Measurements from ENCODE around the gene PEX11A. TPM values are rescaled to one million over a fixed set of nuclear protein-coding genes. Genes with fewer than 3 reads are reported as not detected.

The PEX11A gene
- total RNA-seq, 1 donor from 2014 or later, result 13.7 TPM

- intact Hi-C loops (cut with DNase I), result no loop called here
- ATAC-seq, result no peak
Measured at GRCh38 chr15:89642106-89642505, 48.4 kb downstream of the PEX11A start.

DNA sequence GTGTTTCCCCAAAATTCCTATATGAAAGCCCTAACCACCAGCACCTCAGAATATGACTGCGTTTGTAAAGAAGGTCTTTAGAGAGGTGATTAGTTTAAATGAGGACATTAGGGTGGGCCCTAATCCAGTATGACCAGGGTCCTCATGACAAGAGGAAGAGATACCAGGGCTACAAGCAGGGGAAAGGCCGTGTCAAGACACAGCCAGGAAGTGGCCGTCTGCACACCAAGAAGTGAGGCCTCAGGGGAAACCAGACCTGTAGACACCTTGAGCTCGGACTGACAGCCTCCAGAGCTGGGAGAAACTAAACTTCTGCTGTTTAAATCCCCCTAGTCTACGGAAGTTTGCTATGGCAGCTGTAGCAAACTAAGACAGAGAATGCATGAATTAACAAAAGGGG is 49.5 kb downstream of the PEX11A start:
- ATAC-seq (no peak), DNase-seq (ENCODE audit: missing footprints) (no peak)
- intact Hi-C loops (cut with DNase I), result no loop called here

More at GRCh38 chr15:89642106-89642505, 48.4 kb downstream of the PEX11A start:
- no peak for DNase-seq (ENCODE audit: missing footprints)

GRCh38 chr15:89640245-89640644 is 50.3 kb downstream of the PEX11A start:
- intact Hi-C loops (cut with DNase I), result no loop called here

GRCh38 chr15:89633585-89633984 is 57.0 kb downstream of the PEX11A start:
- DNase-seq (ENCODE audit: missing footprints), result no peak
- intact Hi-C loops (cut with DNase I), result no loop called here
- ATAC-seq, result no peak

More at GRCh38 chr15:89640245-89640644, 50.3 kb downstream of the PEX11A start:
- ATAC-seq, result no peak
- no peak for DNase-seq (ENCODE audit: missing footprints)

DNA sequence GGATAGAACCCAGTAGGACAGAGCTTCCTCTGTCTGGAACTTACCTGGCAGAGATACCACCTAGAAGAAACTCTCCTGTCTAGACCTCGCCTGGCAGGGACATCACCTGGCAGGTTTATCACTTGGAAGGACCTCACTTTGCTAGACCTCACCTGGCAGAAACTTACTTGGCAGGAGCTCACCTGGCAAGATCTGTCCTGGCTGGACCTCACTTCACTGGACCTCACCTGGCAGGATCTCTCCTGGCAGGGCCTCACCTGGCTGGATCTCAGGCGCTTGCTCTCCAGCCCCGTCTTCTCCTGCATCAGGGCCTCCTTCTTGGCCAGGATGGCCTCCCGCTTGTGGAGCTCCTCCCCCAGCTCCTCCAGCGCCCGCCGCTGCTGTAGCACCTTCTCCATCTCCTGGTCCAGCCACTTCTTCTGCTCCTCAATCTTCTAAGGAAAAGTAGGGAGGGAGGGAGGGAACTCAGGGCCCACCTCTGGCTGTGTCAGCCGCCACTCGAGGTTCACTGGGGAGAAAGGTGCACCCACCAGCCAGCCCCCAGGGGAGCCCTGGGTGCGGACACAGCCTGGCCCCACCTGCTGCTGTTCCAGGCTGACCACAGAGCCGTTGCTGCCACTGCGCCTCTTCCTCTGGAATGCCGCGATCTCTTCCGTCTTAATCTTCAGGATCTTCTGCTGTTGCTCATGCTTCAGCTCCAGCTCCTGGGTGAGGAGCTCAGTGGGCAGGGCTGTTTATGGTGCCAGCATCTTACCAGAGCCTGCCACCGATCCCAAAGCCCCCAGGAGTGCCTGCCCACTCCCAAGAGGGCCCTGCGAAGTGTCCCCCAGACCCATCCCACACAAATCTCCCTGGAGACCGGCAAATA is 57.8 kb downstream of the PEX11A start:
- DNase-seq (ENCODE audit: missing footprints) (no peak), ATAC-seq (no peak)
- intact Hi-C loops (cut with DNase I), result no loop called here

DNA sequence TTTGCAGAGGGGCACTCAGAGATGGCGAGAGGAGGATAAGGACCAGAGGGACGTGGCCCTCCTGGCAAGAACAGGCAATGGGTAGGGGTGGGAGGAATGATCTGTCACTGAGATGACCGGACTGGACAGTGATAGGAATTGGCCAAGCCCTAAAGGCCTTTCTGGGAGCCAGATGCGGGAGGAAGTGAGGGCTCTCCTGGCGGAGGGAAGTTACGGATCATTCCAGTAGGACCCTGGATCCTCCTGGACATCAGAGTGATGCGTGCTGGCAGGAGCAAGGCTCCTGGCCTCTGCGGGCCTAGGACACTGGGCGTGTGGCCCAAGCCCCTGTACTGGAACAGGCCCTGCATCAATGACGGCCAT is 58.7 kb downstream of the PEX11A start:
- intact Hi-C loops (cut with DNase I), result no loop called here
- ATAC-seq (no peak), DNase-seq (ENCODE audit: missing footprints) (no peak)

Other genes with a start within 250 kb of the PEX11A start
- gene RHCG, start 194.2 kb downstream of the PEX11A start, total RNA-seq, result not detected
- gene TICRR, start 115.3 kb downstream of the PEX11A start, total RNA-seq, result 0.16 TPM
- 2.2 TPM for gene KIF7, start 35.3 kb downstream of the PEX11A start, total RNA-seq
- gene PLIN1, start 11.4 kb downstream of the PEX11A start, total RNA-seq, result 17.6 TPM
- gene WDR93, start 57 bp upstream of the PEX11A start, total RNA-seq, result not detected
- gene MESP1, start 60.5 kb upstream of the PEX11A start, total RNA-seq, result 7.4 TPM
- 0.51 TPM for gene MESP2, start 85.6 kb upstream of the PEX11A start, total RNA-seq
- gene ANPEP, start 124.1 kb upstream of the PEX11A start, total RNA-seq, result 9.4 TPM
- gene AP3S2, start 203.2 kb upstream of the PEX11A start, total RNA-seq, result 46.9 TPM
- gene ARPIN, start 222.2 kb upstream of the PEX11A start, total RNA-seq, result 12.0 TPM

All from Right ventricle myocardium inferior (tissue), 1 donor.